ENCODE measurements around the gene BMPR1A.
"Not testable (repeated sequence)": the region's sequence is repeated elsewhere in the genome, so short reads cannot be mapped to it uniquely, and the experiment has no call there.

BMPR1A gene

GRCh38 chr10:86972613-86973380 is 216.4 kb downstream of the BMPR1A start:
- no peak for DNase-seq (ENCODE audit: low read depth)
- no peak for TF ChIP-seq CTCF (conservative IDR thresholded peaks at IDR 0.05; ENCODE audit: low read length)
- no peak overlapping the region for H3K4me3 ChIP-seq (ENCODE audit: low read length)

GRCh38 chr10:86974484-86974883 is 218.1 kb downstream of the BMPR1A start:
- H3K4me3 ChIP-seq (ENCODE audit: low read length), result no peak overlapping the region
- no peak for DNase-seq (ENCODE audit: low read depth)
- no peak for TF ChIP-seq CTCF (conservative IDR thresholded peaks at IDR 0.05; ENCODE audit: low read length)

- no peak for DNase-seq (ENCODE audit: low read depth)
- no peak overlapping the region for H3K4me3 ChIP-seq (ENCODE audit: low read length)
- TF ChIP-seq CTCF (conservative IDR thresholded peaks at IDR 0.05; ENCODE audit: low read length), result no peak
Observed at GRCh38 chr10:86976362-86977056, 220.1 kb downstream of the BMPR1A start.

- DNase-seq (ENCODE audit: low read depth); H3K4me3 ChIP-seq (ENCODE audit: low read length): not testable (repeated sequence)
Observed at GRCh38 chr10:86978457-86978856, 222.0 kb downstream of the BMPR1A start.

- DNase-seq (ENCODE audit: low read depth), result no peak
- no peak overlapping the region for H3K4me3 ChIP-seq (ENCODE audit: low read length)
- TF ChIP-seq CTCF (conservative IDR thresholded peaks at IDR 0.05; ENCODE audit: low read length), result no peak
Observed at GRCh38 chr10:86979296-86979818, 222.9 kb downstream of the BMPR1A start.

GRCh38 chr10:86979977-86980448 is 223.6 kb downstream of the BMPR1A start:
- no peak overlapping the region for H3K4me3 ChIP-seq (ENCODE audit: low read length)
- no peak for TF ChIP-seq CTCF (conservative IDR thresholded peaks at IDR 0.05; ENCODE audit: low read length)
- DNase-seq (ENCODE audit: low read depth), result peak; percentile 39

GRCh38 chr10:86981020-86981419 is 224.6 kb downstream of the BMPR1A start:
- DNase-seq (ENCODE audit: low read depth), result not testable (repeated sequence)

GRCh38 chr10:86981716-86982115 is 225.3 kb downstream of the BMPR1A start:
- no peak for DNase-seq (ENCODE audit: low read depth)
- H3K4me3 ChIP-seq (ENCODE audit: low read length), result no peak overlapping the region
- no peak for TF ChIP-seq CTCF (conservative IDR thresholded peaks at IDR 0.05; ENCODE audit: low read length)

More at GRCh38 chr10:86981020-86981419, 224.6 kb downstream of the BMPR1A start:
- H3K4me3 ChIP-seq (ENCODE audit: low read length), result not testable (repeated sequence)

Measured in AG10803 (cell line).